NCI-H82 (cell line): ENCODE results near the gene ARIH1.
"Not testable (repeated sequence)": the region's sequence is repeated elsewhere in the genome, so short reads cannot be mapped to it uniquely, and the experiment has no call there.

Experiments
- DNase-seq: peaks from one replicate; lab custom pipeline; 2025; lab: John Stamatoyannopoulos, UW

The ARIH1 gene

GRCh38 chr15:72473614-72474465 is at the start of gene ARIH1:
TSS of gene ARIH1 (plus strand) at chr15:72474330. CDS start at chr15:72474640, 310 bp downstream.
- DNase-seq: peak; percentile 96

GRCh38 chr15:72426753-72427152 is 47.4 kb upstream of the ARIH1 start:
- no peak for DNase-seq

- no peak for DNase-seq
Measured at GRCh38 chr15:72437650-72438316, 36.3 kb upstream of the ARIH1 start.

GRCh38 chr15:72442848-72443247 is 31.3 kb upstream of the ARIH1 start:
- not testable (repeated sequence) for DNase-seq

GRCh38 chr15:72445426-72445825 is 28.7 kb upstream of the ARIH1 start:
- DNase-seq: peak; percentile 94

- no peak for DNase-seq
Measured at GRCh38 chr15:72450805-72451204, 23.3 kb upstream of the ARIH1 start.

GRCh38 chr15:72451224-72451623 is 22.9 kb upstream of the ARIH1 start:
- DNase-seq: no peak

- no peak for DNase-seq
Measured at GRCh38 chr15:72456684-72457083, 17.4 kb upstream of the ARIH1 start.

GRCh38 chr15:72460402-72460801 is 13.7 kb upstream of the ARIH1 start:
- DNase-seq: no peak

GRCh38 chr15:72463702-72464101 is 10.4 kb upstream of the ARIH1 start:
- no peak for DNase-seq

- no peak for DNase-seq
Measured at GRCh38 chr15:72464251-72464650, 9.9 kb upstream of the ARIH1 start.

GRCh38 chr15:72468103-72468502 is 6.0 kb upstream of the ARIH1 start:
- no peak for DNase-seq

- DNase-seq: peak; percentile 46
Measured at GRCh38 chr15:72472992-72473610, 1.0 kb upstream of the ARIH1 start.

- DNase-seq: no peak
Measured at GRCh38 chr15:72474466-72474911, 359 bp downstream of the ARIH1 start.

- peak; percentile 83 for DNase-seq
Measured at GRCh38 chr15:72474912-72475628, 940 bp downstream of the ARIH1 start.

- DNase-seq: no peak
Measured at GRCh38 chr15:72475674-72476073, 1.5 kb downstream of the ARIH1 start.

- DNase-seq: not testable (repeated sequence)
Measured at GRCh38 chr15:72476330-72476729, 2.2 kb downstream of the ARIH1 start.

- DNase-seq: no peak
Measured at GRCh38 chr15:72481015-72481659, 7.0 kb downstream of the ARIH1 start.

GRCh38 chr15:72482275-72482674 is 8.1 kb downstream of the ARIH1 start:
- no peak for DNase-seq

- no peak for DNase-seq
Measured at GRCh38 chr15:72483279-72483678, 9.1 kb downstream of the ARIH1 start.

- no peak for DNase-seq
Measured at GRCh38 chr15:72486144-72486543, 12.0 kb downstream of the ARIH1 start.
